NCI-H1436 (cell line): ENCODE results near the gene SLC22A7.

Source experiments
- DNase-seq: peaks from one replicate; lab custom pipeline; 2025; lab: John Stamatoyannopoulos, UW

SLC22A7 gene

GRCh38 chr6:43297644-43298564 is at the start of gene SLC22A7:
Gene SLC22A7, plus strand, starts transcription at chr6:43298260. Its CDS starts 99 bp downstream, at chr6:43298359.
- DNase-seq: no peak

GRCh38 chr6:43248791-43249190 is 49.3 kb upstream of the SLC22A7 start:
- no peak for DNase-seq

GRCh38 chr6:43250992-43251373 is 47.1 kb upstream of the SLC22A7 start:
- no peak for DNase-seq

GRCh38 chr6:43253401-43253800 is 44.7 kb upstream of the SLC22A7 start:
- no peak for DNase-seq

GRCh38 chr6:43254138-43254817 is 43.8 kb upstream of the SLC22A7 start:
- no peak for DNase-seq

- DNase-seq: no peak
Measured at GRCh38 chr6:43254846-43255245, 43.2 kb upstream of the SLC22A7 start.

GRCh38 chr6:43255408-43256054 is 42.5 kb upstream of the SLC22A7 start:
- no peak for DNase-seq

GRCh38 chr6:43256670-43257366 is 41.2 kb upstream of the SLC22A7 start:
- DNase-seq: no peak

GRCh38 chr6:43257367-43258145 is 40.5 kb upstream of the SLC22A7 start:
- DNase-seq: no peak

GRCh38 chr6:43258180-43258579 is 39.9 kb upstream of the SLC22A7 start:
- DNase-seq: no peak

- DNase-seq: no peak
Measured at GRCh38 chr6:43258807-43259686, 39.0 kb upstream of the SLC22A7 start.

- no peak for DNase-seq
Measured at GRCh38 chr6:43260791-43261190, 37.3 kb upstream of the SLC22A7 start.

- DNase-seq: no peak
Measured at GRCh38 chr6:43261198-43261597, 36.9 kb upstream of the SLC22A7 start.

- DNase-seq: no peak
Measured at GRCh38 chr6:43262000-43262779, 35.9 kb upstream of the SLC22A7 start.

- DNase-seq: no peak
Measured at GRCh38 chr6:43262780-43263313, 35.2 kb upstream of the SLC22A7 start.

- peak; percentile 24 for DNase-seq
Measured at GRCh38 chr6:43263314-43264178, 34.5 kb upstream of the SLC22A7 start.

GRCh38 chr6:43264599-43265145 is 33.4 kb upstream of the SLC22A7 start:
- DNase-seq: no peak

- no peak for DNase-seq
Measured at GRCh38 chr6:43265564-43265963, 32.5 kb upstream of the SLC22A7 start.
